ENCODE data around the gene MAPK6. TPM values are rescaled to one million over a fixed set of nuclear protein-coding genes. Genes with fewer than 3 reads are reported as not detected.
"Not testable (repeated sequence)": the region's sequence is repeated elsewhere in the genome, so short reads cannot be mapped to it uniquely, and the experiment has no call there.

MAPK6 gene
- total RNA-seq, 3 donors from 2014 or later (not counting 1 experiment from before 2014, with no cell fraction given): 33.0 to 36.2 (median 33.1) TPM

- intact Hi-C loops (cut with micrococcal nuclease): no loop called here
- H3K36me3 Mint-ChIP-seq: no peaks in the 10 kb centered on the region
- no peaks in the 10 kb centered on the region for H3K27me3 Mint-ChIP-seq (ENCODE audit: low read depth in 2 of 2)
- H3K27ac Mint-ChIP-seq: no peak overlapping the region
- DNase-seq (no peak), ATAC-seq (no peak)
- 100% methylated on average over 1 of the region's 1 CpG for WGBS (ENCODE audit: insufficient coverage)
- no peaks in the 10 kb centered on the region for H3K9me3 Mint-ChIP-seq
- peaks cover 14% of the 10 kb centered on the region for H3K36me3 ChIP-seq (ENCODE audit: control insufficient read depth, insufficient read depth, low read length)
- peaks cover 14% of the 10 kb centered on the region in 2 donors for H3K4me1 Mint-ChIP-seq
- H3K27ac ChIP-seq (ENCODE audit: low read length): no peak overlapping the region
- H3K4me3 ChIP-seq (ENCODE audit: low read length): no peak overlapping the region
- no peak for TF ChIP-seq CTCF (IDR thresholded peaks at IDR 0.05)
- no peaks in the 10 kb centered on the region for H3K27me3 ChIP-seq (ENCODE audit: control insufficient read depth, insufficient read depth, low read length)
- no peak overlapping the region for H3K4me3 Mint-ChIP-seq
- H3K4me1 ChIP-seq (ENCODE audit: control insufficient read depth, insufficient read depth, low read length): no peaks in the 10 kb centered on the region
- no peaks in the 10 kb centered on the region for H3K9me3 ChIP-seq (ENCODE audit: control insufficient read depth, insufficient read depth, low read length)
These were observed 31.4 kb downstream of the MAPK6 start for GRCh38 chr15:52050416-52050815.

- no peaks in the 10 kb centered on the region for H3K4me1 ChIP-seq (ENCODE audit: control insufficient read depth, insufficient read depth, low read length)
- Mint-ChIP-seq H3K27me3 (ENCODE audit: low read depth in 2 of 2) (no peaks in the 10 kb centered on the region), H3K9me3 (no peaks in the 10 kb centered on the region), H3K4me1 (no peaks in the 10 kb centered on the region), H3K36me3 (no peaks in the 10 kb centered on the region), H3K27ac (no peak overlapping the region), H3K4me3 (no peak overlapping the region)
- WGBS (ENCODE audit: insufficient coverage): 100% methylated on average over 3 of the region's 4 CpGs
- no peak overlapping the region for H3K27ac ChIP-seq (ENCODE audit: low read length)
- no peak for TF ChIP-seq CTCF (IDR thresholded peaks at IDR 0.05)
- no peak for ATAC-seq
- H3K4me3 ChIP-seq (ENCODE audit: low read length): no peak overlapping the region
- H3K27me3 ChIP-seq (ENCODE audit: control insufficient read depth, insufficient read depth, low read length): no peaks in the 10 kb centered on the region
- no peaks in the 10 kb centered on the region for H3K9me3 ChIP-seq (ENCODE audit: control insufficient read depth, insufficient read depth, low read length)
- intact Hi-C loops (cut with micrococcal nuclease): no loop called here
- peaks cover 22% of the 10 kb centered on the region for H3K36me3 ChIP-seq (ENCODE audit: control insufficient read depth, insufficient read depth, low read length)
- no peak for DNase-seq
These were observed 33.3 kb downstream of the MAPK6 start for GRCh38 chr15:52052066-52052935.

- 93% methylated on average over 3 of the region's 4 CpGs for WGBS (ENCODE audit: insufficient coverage)
- no peak overlapping the region for H3K27ac Mint-ChIP-seq
- DNase-seq (no peak), ATAC-seq (no peak)
- H3K36me3 Mint-ChIP-seq: no peaks in the 10 kb centered on the region
- no peaks in the 10 kb centered on the region for H3K27me3 ChIP-seq (ENCODE audit: control insufficient read depth, insufficient read depth, low read length)
- H3K4me1 ChIP-seq (ENCODE audit: control insufficient read depth, insufficient read depth, low read length): no peaks in the 10 kb centered on the region
- H3K9me3 Mint-ChIP-seq: no peaks in the 10 kb centered on the region
- no peak for TF ChIP-seq CTCF (IDR thresholded peaks at IDR 0.05)
- H3K4me3 Mint-ChIP-seq: no peak overlapping the region
- H3K36me3 ChIP-seq (ENCODE audit: control insufficient read depth, insufficient read depth, low read length): peaks cover 30% of the 10 kb centered on the region
- no peaks in the 10 kb centered on the region for H3K4me1 Mint-ChIP-seq
- H3K9me3 ChIP-seq (ENCODE audit: control insufficient read depth, insufficient read depth, low read length): no peaks in the 10 kb centered on the region
- no peak overlapping the region for H3K4me3 ChIP-seq (ENCODE audit: low read length)
- H3K27ac ChIP-seq (ENCODE audit: low read length): no peak overlapping the region
- intact Hi-C loops (cut with micrococcal nuclease): no loop called here
- H3K27me3 Mint-ChIP-seq (ENCODE audit: low read depth in 2 of 2): no peaks in the 10 kb centered on the region
These were observed 35.4 kb downstream of the MAPK6 start for GRCh38 chr15:52054381-52054780.

GRCh38 chr15:52054858-52055257 is 35.8 kb downstream of the MAPK6 start:
- ATAC-seq; H3K4me1 ChIP-seq (ENCODE audit: control insufficient read depth, insufficient read depth, low read length); H3K36me3 Mint-ChIP-seq; intact Hi-C loops (cut with micrococcal nuclease); H3K27ac Mint-ChIP-seq; DNase-seq; H3K4me3 Mint-ChIP-seq; H3K27me3 Mint-ChIP-seq (ENCODE audit: low read depth in 2 of 2); H3K27me3 ChIP-seq (ENCODE audit: control insufficient read depth, insufficient read depth, low read length); H3K27ac ChIP-seq (ENCODE audit: low read length); H3K4me1 Mint-ChIP-seq; H3K9me3 Mint-ChIP-seq; H3K9me3 ChIP-seq (ENCODE audit: control insufficient read depth, insufficient read depth, low read length); H3K4me3 ChIP-seq (ENCODE audit: low read length): not testable (repeated sequence)
- peaks cover 35% of the 10 kb centered on the region for H3K36me3 ChIP-seq (ENCODE audit: control insufficient read depth, insufficient read depth, low read length)
- WGBS (ENCODE audit: insufficient coverage): 99% methylated on average over 7 of the region's 7 CpGs

All from natural killer cell (primary cell).